H1 (cell line): ENCODE data around the gene PRDM4. TPM values are rescaled to one million over a fixed set of nuclear protein-coding genes. Genes with fewer than 3 reads are reported as not detected.

Experiments
- CTCF ChIA-PET: fragments of 300-600 bp; sonication (Branson Sonifier 250); formaldehyde crosslinking; loops from one replicate; lab custom pipeline; 2021; ENCODE audit not compliant: partially characterized antibody; lab: Charles Lee
- POLR2A ChIA-PET: fragments of 300-600 bp; sonication (Branson Sonifier 250); formaldehyde crosslinking; loops from one replicate; lab custom pipeline; 2021; ENCODE audit warnings: inconsistent platforms; ENCODE audit not compliant: partially characterized antibody; lab: Charles Lee
- DNase-seq, 2 experiments: peaks; one replicate each; pipeline versions ENCODE4 v3.0.0 to v3.0.0-alpha.2; 2010 to 2022; ENCODE audit warnings: low spot score in 2 of 2, low read depth in 1 of 2, mixed read lengths in 1 of 2
- FAIRE-seq: peaks from 2 replicates; lab custom pipeline; 2011; peaks lifted over from hg19 to GRCh38; lab: Jason Lieb, UNC
- H2AFZ ChIP-seq: 2 replicates; pipeline ENCODE4 v1.8.1; 2012; ENCODE audit warnings: low read length, inconsistent platforms
- H2AK5ac ChIP-seq: 2 replicates; pipeline ENCODE4 v1.6.1; 2013; ENCODE audit warnings: low read depth, low read length
- H2BK120ac ChIP-seq: replicated peaks from 2 replicates; pipeline ENCODE3; 2013; ENCODE audit warnings: low read depth, low read length, inconsistent platforms
- H2BK12ac ChIP-seq: 2 replicates; pipeline ENCODE4 v1.6.1; 2013; ENCODE audit warnings: low read depth, low read length
- H2BK15ac ChIP-seq: 2 replicates; pipeline ENCODE4 v1.6.1; 2013; ENCODE audit warnings: low read length
- H2BK20ac ChIP-seq: 2 replicates; pipeline ENCODE4 v1.6.1; 2013; ENCODE audit warnings: low read length
- H2BK5ac ChIP-seq: 2 replicates; pipeline ENCODE4 v1.6.1; 2013; ENCODE audit warnings: low read depth, low read length
- H3K14ac ChIP-seq: 2 replicates; pipeline ENCODE4 v1.6.1; 2013; ENCODE audit warnings: inconsistent platforms; ENCODE audit not compliant: insufficient read length
- H3K18ac ChIP-seq: 2 replicates; pipeline ENCODE4 v1.6.1; 2013; ENCODE audit warnings: low read length; ENCODE audit errors: extremely low read depth
- H3K23ac ChIP-seq: 2 replicates; pipeline ENCODE4 v1.6.1; 2013; ENCODE audit warnings: inconsistent platforms; ENCODE audit not compliant: insufficient read length
- H3K23me2 ChIP-seq: 2 replicates; pipeline ENCODE4 v1.6.1; 2013; ENCODE audit warnings: low read depth, low read length
- H3K27ac ChIP-seq: 2 replicates; pipeline ENCODE4 v1.6.1; 2011; ENCODE audit warnings: low read depth, low read length, inconsistent platforms
- H3K27me3 ChIP-seq, 4 experiments: replicated peaks in 1 of 4; 1 replicate in 1 of 4; 2 replicates in 3 of 4; pipeline versions ENCODE4 v1.6.1 to v1.8.1; 2011 to 2013; ENCODE audit warnings: low read length in 3 of 4, mild to moderate bottlenecking in 3 of 4, inconsistent platforms in 2 of 4, mixed read lengths in 2 of 4, moderate library complexity in 1 of 4; ENCODE audit not compliant: control insufficient read depth in 3 of 4, insufficient read depth in 3 of 4; ENCODE audit errors: extremely low read depth in 1 of 4
- H3K36me3 ChIP-seq, 4 experiments: 2 replicates each; pipeline versions ENCODE4 v1.6.1 to v1.8.1; 2011 to 2013; ENCODE audit warnings: mild to moderate bottlenecking in 4 of 4, low read length in 3 of 4, moderate library complexity in 2 of 4, control low read depth in 1 of 4, inconsistent platforms in 1 of 4; ENCODE audit not compliant: insufficient read depth in 4 of 4, control insufficient read depth in 2 of 4
- H3K4ac ChIP-seq: replicated peaks from 2 replicates; pipeline ENCODE3; 2013; ENCODE audit warnings: low read length, low read depth, mixed read lengths, inconsistent platforms; ENCODE audit not compliant: insufficient read length
- H3K4me1 ChIP-seq, 4 experiments: replicated peaks in 1 of 4; 1 replicate in 1 of 4; 2 replicates in 3 of 4; pipeline versions ENCODE4 v1.6.1 to v1.8.1; 2011 to 2013; ENCODE audit warnings: low read length in 3 of 4, inconsistent platforms in 2 of 4, mixed read lengths in 1 of 4; ENCODE audit not compliant: insufficient read depth in 4 of 4, control insufficient read depth in 3 of 4
- H3K4me2 ChIP-seq, 2 experiments: 2 replicates each; pipeline versions ENCODE4 v1.6.1 to v1.8.1; 2011 to 2013; ENCODE audit warnings: low read depth in 2 of 2, low read length in 2 of 2, control low read depth in 1 of 2, inconsistent platforms in 1 of 2, mild to moderate bottlenecking in 1 of 2; ENCODE audit not compliant: insufficient read depth in 1 of 2
- H3K4me3 ChIP-seq, 4 experiments: fragments of 200-600, 300-600 bp in 1 of 4; sonication (generic), shearing (Covaris generic), sonication (Bioruptor Twin) in 1 of 4; 2 replicates each; pipeline versions ENCODE4 v1.5.1 to v1.8.1; 2011 to 2016; ENCODE audit warnings: low read length in 4 of 4, low read depth in 3 of 4, control low read depth in 2 of 4, inconsistent platforms in 2 of 4, mild to moderate bottlenecking in 2 of 4, mixed read lengths in 1 of 4, moderate library complexity in 1 of 4; ENCODE audit not compliant: insufficient read depth in 2 of 4; ENCODE audit errors: extremely low read depth in 1 of 4
- H3K56ac ChIP-seq: replicated peaks from 2 replicates; pipeline ENCODE3; 2013; ENCODE audit warnings: low read depth, mild to moderate bottlenecking, mixed read lengths, low read length, inconsistent platforms; ENCODE audit not compliant: insufficient read length
- H3K79me1 ChIP-seq: 2 replicates; pipeline ENCODE4 v1.6.1; 2013; ENCODE audit warnings: low read depth, low read length, control low read depth
- H3K79me2 ChIP-seq, 2 experiments: 2 replicates each; pipeline versions ENCODE4 v1.6.1 to v1.8.1; 2012 to 2013; ENCODE audit warnings: low read length in 2 of 2, mild to moderate bottlenecking in 2 of 2, inconsistent platforms in 1 of 2; ENCODE audit not compliant: insufficient read depth in 2 of 2, control insufficient read depth in 1 of 2
- H3K9ac ChIP-seq, 4 experiments: replicated peaks in 1 of 4; 1 replicate in 1 of 4; 2 replicates in 3 of 4; pipeline versions ENCODE4 v1.6.1 to v1.8.1; 2011 to 2013; ENCODE audit warnings: low read depth in 3 of 4, low read length in 3 of 4, control low read depth in 2 of 4, mild to moderate bottlenecking in 2 of 4, moderate library complexity in 2 of 4, inconsistent platforms in 1 of 4; ENCODE audit errors: extremely low read depth in 1 of 4
- H3K9me3 ChIP-seq, 2 experiments: 2 replicates each; pipeline versions ENCODE4 v1.6.1 to v1.8.1; 2012 to 2013; ENCODE audit warnings: mild to moderate bottlenecking in 2 of 2, moderate library complexity in 2 of 2, control low read depth in 1 of 2, inconsistent platforms in 1 of 2, low read depth in 1 of 2, low read length in 1 of 2, mixed read lengths in 1 of 2; ENCODE audit not compliant: insufficient read depth in 2 of 2
- H4K20me1 ChIP-seq, 2 experiments: replicated peaks in 1 of 2; 2 replicates each; pipeline versions ENCODE3 to v1.8.1; 2011 to 2013; ENCODE audit warnings: inconsistent platforms in 2 of 2, low read length in 2 of 2, mild to moderate bottlenecking in 1 of 2; ENCODE audit not compliant: insufficient read depth in 2 of 2, control insufficient read depth in 1 of 2
- H4K5ac ChIP-seq: 2 replicates; pipeline ENCODE4 v1.6.1; 2013; ENCODE audit warnings: low read length, low read depth, mixed read lengths, inconsistent platforms; ENCODE audit not compliant: insufficient read length
- H4K8ac ChIP-seq: 2 replicates; pipeline ENCODE4 v1.8.0; 2013; ENCODE audit warnings: mild to moderate bottlenecking, moderate library complexity, low read length, inconsistent platforms; ENCODE audit not compliant: insufficient read depth; ENCODE audit errors: extremely low read depth
- H4K91ac ChIP-seq: replicated peaks from 2 replicates; pipeline ENCODE3; 2013; ENCODE audit warnings: low read length, mixed read lengths, inconsistent platforms; ENCODE audit not compliant: insufficient read length
- ATF2 ChIP-seq: IDR thresholded peaks from 2 replicates; pipeline ENCODE4 v1.6.1; 2012; ENCODE audit warnings: low read length, inconsistent platforms
- BACH1 ChIP-seq: IDR thresholded peaks from 2 replicates; pipeline ENCODE4 v1.6.1; 2012; ENCODE audit warnings: low read length, improper control_type of control experiment
- CBX8 ChIP-seq: fragments of 300-800, 300-1000 bp; sonication (generic); IDR thresholded peaks from 2 replicates; pipeline ENCODE4 v1.7.1; 2016; ENCODE audit warnings: low read depth, low read length, borderline replicate concordance
- E2F6 ChIP-seq: IDR thresholded peaks from 2 replicates; pipeline ENCODE4 v1.6.1; 2012; ENCODE audit warnings: inconsistent platforms
- GABPA ChIP-seq: IDR thresholded peaks from 2 replicates; pipeline ENCODE4 v1.6.1; 2011; ENCODE audit warnings: mild to moderate bottlenecking, low read length, moderate library complexity, borderline replicate concordance; ENCODE audit not compliant: insufficient read depth
- NRF1 ChIP-seq: IDR thresholded peaks from 2 replicates; pipeline ENCODE4 v1.6.1; 2011; ENCODE audit warnings: mild to moderate bottlenecking, low read depth, low read length, improper control_type of control experiment
- SIX5 ChIP-seq: IDR thresholded peaks from 2 replicates; pipeline ENCODE4 v1.6.1; 2011; ENCODE audit warnings: mild to moderate bottlenecking, low read depth, low read length
- TAF1 ChIP-seq: IDR thresholded peaks from 2 replicates; pipeline ENCODE4 v1.6.1; 2011; ENCODE audit warnings: mild to moderate bottlenecking, low read depth, low read length
- ZNF274 ChIP-seq: IDR thresholded peaks from 2 replicates; pipeline ENCODE4 v1.7.0; 2012; ENCODE audit warnings: low read length, borderline replicate concordance; ENCODE audit errors: extremely low read depth
- WGBS, 2 experiments: shearing (Covaris generic) in 1 of 2; methylation state at CpG; one replicate each; pipeline versions ENCODE4 v1.1.6 to v1.1.7; 2013 to 2015; ENCODE audit warnings: low lambda C conversion rate in 2 of 2, mixed read lengths in 2 of 2, inconsistent platforms in 1 of 2, low coverage in 1 of 2, missing lambda C conversion rate in 1 of 2; ENCODE audit not compliant: insufficient replicate concordance in 2 of 2, insufficient coverage in 1 of 2, insufficient read length in 1 of 2; ENCODE audit errors: extremely low coverage in 1 of 2, missing lambda C conversion rate in 1 of 2; 5-methylcytosine and 5-hydroxymethylcytosine counted together
- polyA plus RNA-seq, 7 experiments: library from polyadenylated mRNA; depleted of rRNA in 3 of 7; stranded (reverse) in 5 of 7; unstranded in 2 of 7; fragments of >200 nt in 5 of 7; fragments of 200-250 nt in 2 of 7; gene quantifications; 1 replicate in 5 of 7; 2 replicates in 1 of 7; 4 replicates in 1 of 7; pipeline versions ENCODE4 v1.2.1 to v1.2.3, GENCODE V29; 2011 to 2013; ENCODE audit warnings: missing spikeins in 2 of 7, mixed read lengths in 2 of 7
- total RNA-seq: library from RNA; stranded (reverse); fragmentation: NEBNext Ultra II Directional; extraction: Animal tissue kit (Norgen Biotek cat#: 25700); gene quantifications from 2 replicates; pipeline ENCODE4 v1.2.1, GENCODE V29; 2021
- TF ChIP-seq, protein P1 (sequence below): IDR thresholded peaks from 2 replicates; pipeline ENCODE4 v1.6.1; 2011; ENCODE audit warnings: low read length, improper control_type of control experiment

The PRDM4 gene
- total and polyA plus RNA-seq, 2 of the 8 experiments (the other 6 are each of a cell fraction or from before 2014, with no cell fraction given) = 10.1 to 17.5 TPM

DNA sequence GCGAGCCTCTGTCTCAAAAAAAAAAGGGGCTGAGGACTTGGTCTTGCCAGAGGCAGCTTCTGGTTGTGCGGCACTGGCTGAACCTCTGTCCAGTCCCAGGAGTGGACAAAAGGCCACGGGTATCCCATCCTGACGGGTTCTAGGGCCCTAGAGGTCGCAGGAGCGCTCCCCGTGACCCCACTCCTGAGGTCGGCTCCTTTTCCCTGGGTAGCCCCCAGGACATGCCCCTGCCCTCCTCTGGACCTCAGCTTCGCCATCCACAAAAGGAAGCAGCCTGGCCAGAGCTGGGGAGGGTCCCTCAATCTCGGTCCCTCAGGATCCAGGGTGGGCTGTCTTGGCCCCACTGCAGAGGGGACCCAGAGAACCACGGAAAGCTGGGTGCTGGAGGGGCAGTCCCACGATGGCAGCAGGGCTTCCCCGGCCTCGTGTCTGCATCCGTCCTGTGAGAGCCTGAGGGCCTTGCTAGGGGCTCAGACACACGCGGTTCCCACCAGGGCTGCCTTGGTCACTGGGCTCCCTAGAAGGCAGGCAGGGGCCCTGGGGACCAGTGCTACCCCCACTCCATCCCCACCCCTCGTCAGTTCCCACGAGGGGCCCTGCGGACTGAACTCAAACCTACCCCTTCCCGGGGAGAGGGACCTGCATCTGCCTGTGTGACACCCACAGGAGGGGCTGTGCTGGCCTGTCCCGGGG lies 44.7 kb upstream of the PRDM4 start:
- no peak overlapping the region for H4K91ac ChIP-seq
- no peak overlapping the region for H3K4me3 ChIP-seq
- H4K5ac ChIP-seq = no peak overlapping the region
- no peak overlapping the region for H2AFZ ChIP-seq
- DNase-seq = no peak
- no peak overlapping the region for H2AK5ac ChIP-seq
- H4K8ac ChIP-seq = peak overlapping the region; percentile 65
- H2BK20ac ChIP-seq = no peak overlapping the region
- H2BK15ac ChIP-seq = no peak overlapping the region
- no peaks in the 10 kb centered on the region; a peak in 1 of 7 replicates for H3K4me1 ChIP-seq
- H3K23me2 ChIP-seq = no peaks in the 10 kb centered on the region; the same call in 1 of the 2 replicates
- ChIA-PET POLR2A (interaction anchor here (0.8 kb wide), 1 partner anchor 39 kb away, joined by 3 read pairs; no protein-coding TSS in a partner anchor), CTCF (no interaction called here)
- H3K4me2 ChIP-seq = no peak overlapping the region
- H2BK120ac ChIP-seq = no peak overlapping the region
- H3K23ac ChIP-seq = no peak overlapping the region
- WGBS, 2 experiments = 87% methylated on average over 20 of the region's 22 CpGs; no CpG with 5 or more reads in 1 of the 2 experiments
- H3K18ac ChIP-seq = no peak overlapping the region
- no peaks in the 10 kb centered on the region for H3K36me3 ChIP-seq
- H3K79me1 ChIP-seq = no peaks in the 10 kb centered on the region
- no peaks in the 10 kb centered on the region for H3K79me2 ChIP-seq
- no peak overlapping the region for H3K14ac ChIP-seq
- no peak overlapping the region for H3K27ac ChIP-seq
- H4K20me1 ChIP-seq = no peaks in the 10 kb centered on the region
- no peaks in the 10 kb centered on the region for H3K9me3 ChIP-seq
- H2BK12ac ChIP-seq = no peak overlapping the region
- H3K56ac ChIP-seq = no peak overlapping the region
- H3K27me3 ChIP-seq = no peaks in the 10 kb centered on the region
- H2BK5ac ChIP-seq = no peak overlapping the region
- no peak overlapping the region for H3K9ac ChIP-seq
- H3K4ac ChIP-seq = no peak overlapping the region
- FAIRE-seq = no peak
- TF ChIP-seq, protein P1, sequence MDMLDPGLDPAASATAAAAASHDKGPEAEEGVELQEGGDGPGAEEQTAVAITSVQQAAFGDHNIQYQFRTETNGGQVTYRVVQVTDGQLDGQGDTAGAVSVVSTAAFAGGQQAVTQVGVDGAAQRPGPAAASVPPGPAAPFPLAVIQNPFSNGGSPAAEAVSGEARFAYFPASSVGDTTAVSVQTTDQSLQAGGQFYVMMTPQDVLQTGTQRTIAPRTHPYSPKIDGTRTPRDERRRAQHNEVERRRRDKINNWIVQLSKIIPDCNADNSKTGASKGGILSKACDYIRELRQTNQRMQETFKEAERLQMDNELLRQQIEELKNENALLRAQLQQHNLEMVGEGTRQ = no peak
- TF ChIP-seq TAF1 = no peak
- no peak for TF ChIP-seq ATF2
- TF ChIP-seq CBX8 = no peak
- TF ChIP-seq NRF1 = no peak
- TF ChIP-seq GABPA = no peak
- TF ChIP-seq BACH1 = no peak
- TF ChIP-seq SIX5 = no peak
- TF ChIP-seq ZNF274 = no peak
- no peak for TF ChIP-seq E2F6
